HepG2 (cell line): ENCODE data around the gene IGF1. TPM values are rescaled to one million over a fixed set of nuclear protein-coding genes. Genes with fewer than 3 reads are reported as not detected.

Experiments used
- ATAC-seq: fragments of 200-7000 bp; cut with Tn5 transposase; 3 replicates; pipeline ENCODE4 v1.9.1; 2020; ENCODE audit warnings: mild to moderate bottlenecking, moderate library complexity
- BruUV-seq: library from RNA; stranded (reverse); fragments of 400-500 nt; replicated peaks from 2 replicates; lab custom pipeline; 2021; lab: Mats Ljungman, UMichigan
- CTCF ChIA-PET: fragments of 300-600 bp; formaldehyde crosslinking; extraction: SDS; loops from one replicate; lab custom pipeline; 2021; ENCODE audit warnings: low total read pairs, inconsistent platforms, low intra/inter-chr PET ratio; lab: Yijun Ruan, JAX
- POLR2A ChIA-PET: fragments of 350-600 bp; sonication (Branson Sonifier 250); formaldehyde crosslinking; loops from one replicate; lab custom pipeline; 2020; ENCODE audit warnings: antibody characterized with exemption, inconsistent platforms; lab: Yijun Ruan, JAX
- DNase-seq: peaks from one replicate; pipeline ENCODE4 v3.0.0-alpha.2; 2015; ENCODE audit warnings: low spot score
- FAIRE-seq: peaks from 3 replicates; lab custom pipeline; 2011; peaks lifted over from hg19 to GRCh38; lab: Jason Lieb, UNC
- H2AFZ ChIP-seq: one replicate; pipeline ENCODE4 v1.6.1; 2011; ENCODE audit warnings: low read length, inconsistent platforms
- H3K27ac ChIP-seq: fragments of 300-600 bp; 3 replicates; pipeline ENCODE4 v1.8.0; 2011; ENCODE audit warnings: mixed run types, mild to moderate bottlenecking, mixed read lengths, low read length, inconsistent platforms; ENCODE audit not compliant: insufficient read depth; ENCODE audit errors: extremely low read length
- H3K27me3 ChIP-seq, 2 experiments: fragments of 200-600 bp in 1 of 2; 2 replicates in 1 of 2; 3 replicates in 1 of 2; pipeline versions ENCODE4 v1.6.0 to v1.8.0; 2011; ENCODE audit warnings: low read length in 2 of 2, mild to moderate bottlenecking in 2 of 2, moderate library complexity in 2 of 2, inconsistent platforms in 1 of 2; ENCODE audit not compliant: insufficient read depth in 2 of 2, control insufficient read depth in 1 of 2
- H3K36me3 ChIP-seq, 2 experiments: fragments of 200-600 bp in 1 of 2; replicated peaks in 1 of 2; 2 replicates in 1 of 2; 3 replicates in 1 of 2; pipeline versions ENCODE4 v1.5.1 to v1.8.0; 2011; ENCODE audit warnings: low read length in 2 of 2, inconsistent platforms in 1 of 2; ENCODE audit not compliant: insufficient read depth in 2 of 2, control insufficient read depth in 1 of 2
- H3K4me1 ChIP-seq: 2 replicates; pipeline ENCODE4 v1.5.1; 2012; ENCODE audit warnings: low read length, inconsistent platforms; ENCODE audit not compliant: insufficient read depth
- H3K4me2 ChIP-seq: 2 replicates; pipeline ENCODE4 v1.6.0; 2011; ENCODE audit warnings: low read depth, low read length, inconsistent platforms
- H3K4me3 ChIP-seq, 3 experiments: fragments of 200-600 bp in 1 of 3; sonication (generic), shearing (Covaris generic) in 1 of 3; replicated peaks in 1 of 3; 2 replicates each; pipeline ENCODE4 v1.5.1; 2011 to 2016; ENCODE audit warnings: low read length in 3 of 3, inconsistent platforms in 2 of 3, low read depth in 2 of 3, mild to moderate bottlenecking in 2 of 3, control low read depth in 1 of 3, mixed read lengths in 1 of 3; ENCODE audit not compliant: insufficient read depth in 1 of 3
- H3K79me2 ChIP-seq: one replicate; pipeline ENCODE4 v1.6.1; 2011; ENCODE audit warnings: low read length, inconsistent platforms; ENCODE audit not compliant: insufficient read depth
- H3K9ac ChIP-seq: 2 replicates; pipeline ENCODE4 v1.6.0; 2011; ENCODE audit warnings: mild to moderate bottlenecking, low read depth, low read length, inconsistent platforms; ENCODE audit not compliant: insufficient read depth
- H3K9me3 ChIP-seq: 2 replicates; pipeline ENCODE4 v1.5.1; 2012; ENCODE audit warnings: mild to moderate bottlenecking, low read length
- H4K20me1 ChIP-seq: 2 replicates; pipeline ENCODE4 v1.6.0; 2011; ENCODE audit warnings: inconsistent platforms, mild to moderate bottlenecking, low read length, moderate library complexity; ENCODE audit not compliant: insufficient read depth
- JDP2 ChIP-seq: sonication (generic); formaldehyde crosslinking; IDR thresholded peaks from 2 replicates; pipeline ENCODE4 v1.8.1; 2022; ENCODE audit warnings: missing genetic modification reagents, borderline replicate concordance
- JUND ChIP-seq: sonication (generic); formaldehyde crosslinking; IDR thresholded peaks from 2 replicates; pipeline ENCODE4 v1.8.0; 2022; ENCODE audit warnings: mild to moderate bottlenecking, missing genetic modification reagents
- MAFF ChIP-seq: IDR thresholded peaks from 2 replicates; pipeline ENCODE4 v1.6.1; 2011; ENCODE audit warnings: low read depth, low read length, improper control_type of control experiment
- MXI1 ChIP-seq: IDR thresholded peaks from 3 replicates; pipeline ENCODE4 v1.6.1; 2012; ENCODE audit warnings: low read depth, low read length, inconsistent platforms, borderline replicate concordance
- ZNF253 ChIP-seq: sonication (generic); formaldehyde crosslinking; IDR thresholded peaks from 2 replicates; pipeline ENCODE4 v1.8.0; 2022; ENCODE audit warnings: mild to moderate bottlenecking, missing genetic modification reagents, borderline replicate concordance
- ZNF350 ChIP-seq: sonication (generic); formaldehyde crosslinking; IDR thresholded peaks from 2 replicates; pipeline ENCODE4 v1.4.0; 2020; ENCODE audit warnings: mild to moderate bottlenecking, low read depth, missing genetic modification reagents, borderline replicate concordance
- ZNF460 ChIP-seq: sonication (generic); formaldehyde crosslinking; IDR thresholded peaks from 2 replicates; pipeline ENCODE4 v1.5.1; 2020; ENCODE audit warnings: missing genetic modification reagents, mild to moderate bottlenecking, borderline replicate concordance
- ZNF589 ChIP-seq: sonication (generic); formaldehyde crosslinking; conservative IDR thresholded peaks from 2 replicates; pipeline ENCODE4 v1.8.0; 2022; ENCODE audit warnings: mild to moderate bottlenecking, moderate library complexity, missing genetic modification reagents
- ZNF772 ChIP-seq: sonication (generic); formaldehyde crosslinking; IDR thresholded peaks from 2 replicates; pipeline ENCODE4 v1.5.0; 2020; ENCODE audit warnings: mild to moderate bottlenecking, missing genetic modification reagents
- WGBS: methylation state at CpG from one replicate; pipeline ENCODE4 v1.1.6; 2017; ENCODE audit warnings: low lambda C conversion rate; 5-methylcytosine and 5-hydroxymethylcytosine counted together
- in situ Hi-C: cut with HindIII; loops from 2 replicates; pipeline ENCODE4 v1.10.0; 2017; ENCODE audit warnings: low pct_unique_long_range_greater_than_20kb; ENCODE audit not compliant: extremely low pct_ligation_motif_present
- intact Hi-C: fragments of 100-400 bp; cut with micrococcal nuclease; formaldehyde crosslinking; loops from one replicate; pipeline ENCODE4 v1.10.0; 2022; ENCODE audit not compliant: unreplicated experiment
- polyA plus RNA-seq, 8 experiments: library from polyadenylated mRNA; depleted of rRNA in 3 of 8; stranded (reverse) in 7 of 8; unstranded in 1 of 8; fragments of >200 nt; fragmentation: Illumina TruSeq in 4 of 8; extraction: Trizol in 4 of 8; gene quantifications; 2 replicates each; pipeline versions ENCODE4 v1.2.1 to v1.2.3, GENCODE V29; 2011 to 2016; ENCODE audit warnings: low read depth in 4 of 8, missing spikeins in 1 of 8, mixed read lengths in 1 of 8; ENCODE audit not compliant: insufficient read depth in 1 of 8
- total RNA-seq, 5 experiments: library from RNA; depleted of rRNA; stranded (reverse); fragments of >200 nt; fragmentation: Illumina TruSeq; extraction: Trizol; gene quantifications; 2 replicates each; pipeline ENCODE4 v1.2.3, GENCODE V29; 2016; ENCODE audit warnings: low read depth in 1 of 5
- TF ChIP-seq, protein P1 (sequence below): sonication (generic); formaldehyde crosslinking; IDR thresholded peaks from 2 replicates; pipeline ENCODE4 v1.8.1; 2023; ENCODE audit warnings: mild to moderate bottlenecking, moderate library complexity, missing genetic modification reagents
- TF ChIP-seq, protein P2 (sequence below): IDR thresholded peaks from 2 replicates; pipeline ENCODE4 v1.6.1; 2018; ENCODE audit warnings: missing genetic modification reagents

The IGF1 gene
- total and polyA plus RNA-seq, 2 of the 13 experiments (the other 11 are each of a cell fraction or from before 2014, with no cell fraction given), result not detected

DNA sequence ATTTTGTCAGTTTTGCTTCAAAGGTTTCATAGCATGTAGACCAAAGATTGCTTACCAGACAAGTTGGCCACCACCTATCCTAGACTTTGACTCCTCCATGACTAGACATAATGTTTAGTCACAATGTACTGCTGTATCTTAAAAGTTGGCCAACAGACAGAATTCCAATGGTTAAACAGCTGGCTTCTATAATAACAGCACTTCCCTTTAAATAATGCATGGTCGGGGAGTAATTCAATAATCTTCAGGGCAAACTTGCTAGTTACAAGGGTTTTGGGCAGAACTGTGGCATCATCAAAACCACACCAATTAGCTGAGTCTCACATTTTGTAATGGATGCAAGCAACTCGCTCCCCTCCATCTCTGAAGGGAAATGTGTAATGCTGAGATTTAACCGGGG, 56.9 kb downstream of the IGF1 start:
- intact Hi-C loops, result no loop called here
- H3K27me3 ChIP-seq, result no peaks in the 10 kb centered on the region
- ChIA-PET CTCF (no interaction called here), POLR2A (no interaction called here)
- DNase-seq (no peak), ATAC-seq (no peak), FAIRE-seq (no peak)
- H3K79me2 ChIP-seq, result no peaks in the 10 kb centered on the region
- no TSS peak for BruUV-seq
- H3K9me3 ChIP-seq, result no peaks in the 10 kb centered on the region
- H3K36me3 ChIP-seq, result no peaks in the 10 kb centered on the region
- no peak overlapping the region for H3K9ac ChIP-seq
- H2AFZ ChIP-seq, result no peak overlapping the region
- no peak overlapping the region for H3K4me3 ChIP-seq
- no peak overlapping the region for H3K27ac ChIP-seq
- H3K4me2 ChIP-seq, result no peak overlapping the region
- in situ Hi-C loops, result no loop called here
- peaks cover 15% of the 10 kb centered on the region for H3K4me1 ChIP-seq
- 10% methylated on average over 1 of the region's 3 CpGs for WGBS
- no peaks in the 10 kb centered on the region for H4K20me1 ChIP-seq
- TF ChIP-seq MAFF (0 out of 2 replicates have a peak, but pooled peaks have one; percentile 4), ZNF253 (CRISPR knock-in tag) (no peak)
- TF ChIP-seq, protein P1, sequence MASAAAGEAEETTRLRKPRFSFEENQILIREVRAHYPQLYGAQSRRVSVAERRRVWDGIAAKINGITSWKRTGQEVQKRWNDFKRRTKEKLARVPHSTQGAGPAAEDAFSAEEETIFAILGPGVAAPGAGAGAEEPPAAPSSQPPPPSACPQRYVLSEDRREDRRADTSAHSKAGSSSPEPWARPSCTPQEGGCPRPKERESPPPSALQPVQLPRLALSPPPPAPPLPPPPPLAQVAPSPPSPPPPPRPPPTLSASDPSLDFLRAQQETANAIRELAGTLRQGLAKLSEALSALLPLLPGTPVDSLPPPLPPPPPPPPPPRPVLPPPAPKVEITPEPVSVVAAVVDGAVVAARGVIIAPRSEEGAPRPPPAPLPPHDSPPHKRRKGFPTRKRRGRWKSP (CRISPR knock-in tag), result no peak
- TF ChIP-seq, all 625 proteins: peak for 1

DNA sequence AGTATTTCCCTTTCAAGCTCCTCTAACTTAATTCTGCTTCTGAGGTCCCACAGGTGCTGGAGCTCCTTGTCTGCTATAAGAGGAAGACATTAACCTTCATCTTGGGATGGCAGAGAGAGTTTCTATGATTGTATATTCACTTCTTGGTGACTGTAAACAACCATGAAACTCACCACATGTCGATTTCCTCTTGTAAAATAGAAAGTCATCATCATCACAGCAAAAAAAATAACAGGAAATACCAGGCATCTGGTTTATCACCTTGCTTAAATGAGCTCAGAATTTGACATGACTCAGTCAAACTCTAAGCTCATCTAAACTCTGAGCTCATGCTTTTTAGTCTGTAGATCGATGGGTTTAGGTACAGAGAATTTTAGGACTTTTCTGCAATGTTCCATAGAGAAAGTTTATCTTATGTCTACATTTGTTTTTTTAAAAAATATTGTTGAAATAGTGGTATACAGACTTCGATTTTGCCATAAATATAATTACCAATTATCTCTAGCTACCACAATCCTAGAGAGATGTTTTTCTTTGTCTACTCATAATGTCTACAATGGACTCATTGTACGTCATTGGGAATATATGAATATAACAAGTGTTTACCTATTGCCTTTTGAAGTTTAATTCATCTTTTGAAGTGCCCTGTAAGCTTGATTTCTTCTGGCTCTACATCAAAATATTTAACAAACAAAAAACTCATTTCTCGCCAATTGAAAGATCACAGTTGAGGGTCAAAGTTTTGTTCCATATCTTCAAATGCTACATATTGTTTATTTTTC, 58.4 kb downstream of the IGF1 start:
- H2AFZ ChIP-seq, result no peak overlapping the region
- H3K79me2 ChIP-seq, result no peaks in the 10 kb centered on the region
- DNase-seq (no peak), ATAC-seq (no peak), FAIRE-seq (no peak)
- no peak overlapping the region for H3K9ac ChIP-seq
- H3K27me3 ChIP-seq, result no peaks in the 10 kb centered on the region
- H3K36me3 ChIP-seq, result no peaks in the 10 kb centered on the region
- H3K4me3 ChIP-seq, result no peak overlapping the region
- in situ Hi-C loops (no loop called here), intact Hi-C loops (no loop called here)
- H3K4me1 ChIP-seq, result peaks cover 30% of the 10 kb centered on the region
- POLR2A ChIA-PET, result no interaction called here
- no peak overlapping the region for H3K4me2 ChIP-seq
- no peaks in the 10 kb centered on the region for H3K9me3 ChIP-seq
- BruUV-seq, result no TSS peak
- CTCF ChIA-PET, result no interaction called here
- WGBS, result 2% methylated on average over 5 of the region's 5 CpGs
- H3K27ac ChIP-seq, result no peak overlapping the region
- H4K20me1 ChIP-seq, result no peaks in the 10 kb centered on the region
- TF ChIP-seq JDP2 (CRISPR knock-in tag), result no peak
- TF ChIP-seq ZNF772 (CRISPR knock-in tag), result no peak
- no peak for TF ChIP-seq MXI1
- TF ChIP-seq ZNF460, result no peak
- no peak for TF ChIP-seq JUND
- TF ChIP-seq, protein P2, sequence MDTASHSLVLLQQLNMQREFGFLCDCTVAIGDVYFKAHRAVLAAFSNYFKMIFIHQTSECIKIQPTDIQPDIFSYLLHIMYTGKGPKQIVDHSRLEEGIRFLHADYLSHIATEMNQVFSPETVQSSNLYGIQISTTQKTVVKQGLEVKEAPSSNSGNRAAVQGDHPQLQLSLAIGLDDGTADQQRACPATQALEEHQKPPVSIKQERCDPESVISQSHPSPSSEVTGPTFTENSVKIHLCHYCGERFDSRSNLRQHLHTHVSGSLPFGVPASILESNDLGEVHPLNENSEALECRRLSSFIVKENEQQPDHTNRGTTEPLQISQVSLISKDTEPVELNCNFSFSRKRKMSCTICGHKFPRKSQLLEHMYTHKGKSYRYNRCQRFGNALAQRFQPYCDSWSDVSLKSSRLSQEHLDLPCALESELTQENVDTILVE (CRISPR knock-in tag), result no peak
- TF ChIP-seq ZNF589, result no peak
- TF ChIP-seq ZNF350 (CRISPR knock-in tag), result no peak
